Measurements from ENCODE around the gene CCDC187. TPM values are rescaled to one million over a fixed set of nuclear protein-coding genes. Genes with fewer than 3 reads are reported as not detected.
A peak's percentile ranks its signal among the peaks of the same experiment; 100 is the strongest.

Gene CCDC187
- total and polyA plus RNA-seq, 5 donors = not detected

DNA sequence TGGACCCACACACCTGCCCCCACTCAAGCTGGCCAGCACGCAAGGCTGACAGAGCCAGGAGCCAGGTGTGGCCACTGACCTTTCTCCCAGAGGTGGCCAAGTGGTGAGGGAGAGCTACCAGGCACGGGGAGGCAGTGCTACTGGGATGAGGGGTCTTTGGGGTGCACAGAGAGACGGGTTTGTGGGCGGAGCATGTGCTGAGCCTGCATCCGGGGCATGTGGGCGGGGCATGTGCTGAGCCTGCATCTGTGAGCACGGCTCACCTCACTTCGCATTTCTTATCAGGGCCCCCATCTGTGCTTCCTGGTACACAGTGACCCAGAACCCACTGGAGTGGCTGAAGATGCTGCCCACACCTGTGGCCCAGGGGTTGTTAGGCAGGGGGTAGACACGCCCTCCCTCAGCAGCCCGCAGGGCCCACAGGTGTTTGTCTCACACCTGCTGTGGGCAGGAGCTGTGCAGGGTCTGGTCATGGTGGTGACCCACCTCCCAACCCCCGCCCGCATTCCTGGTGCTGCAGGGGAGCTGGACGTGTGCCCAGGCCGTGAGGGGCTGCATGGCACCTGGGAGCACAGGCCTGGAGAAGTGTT lies 21.5 kb downstream of the CCDC187 start:
- Histone ChIP-seq H3K27ac (ENCODE audit: low read length) (no peak overlapping the region), H3K9me3 (ENCODE audit: control insufficient read depth, low read length) (no peaks in the 10 kb centered on the region), H3K4me3 (ENCODE audit: low read length) (no peak overlapping the region), H3K4me1 (ENCODE audit: control insufficient read depth, insufficient read depth, low read length) (no peaks in the 10 kb centered on the region), H3K27me3 (ENCODE audit: control insufficient read depth, insufficient read depth) (no peaks in the 10 kb centered on the region)
- intact Hi-C loops (cut with DNase I) = loop anchor here in 2 of 4 donors (5.0 to 10.0 kb wide), 3 partner anchors 108 to 318 kb away; partner anchors contain the start of gene UBAC1 (in 1 of the 2)
- DNase-seq (peak in 1 of 3 donors; percentile 60), ATAC-seq (no peak)
- WGBS = 64% methylated on average over 14 of the region's 14 CpGs

- DNase-seq (no peak), ATAC-seq (no peak)
- Histone ChIP-seq H3K4me3 (ENCODE audit: low read length) (no peak overlapping the region), H3K9me3 (ENCODE audit: control insufficient read depth, low read length) (no peaks in the 10 kb centered on the region), H3K27ac (ENCODE audit: low read length) (no peak overlapping the region), H3K4me1 (ENCODE audit: control insufficient read depth, insufficient read depth, low read length) (no peaks in the 10 kb centered on the region), H3K27me3 (ENCODE audit: control insufficient read depth, insufficient read depth) (no peaks in the 10 kb centered on the region)
- 82% methylated on average over 39 of the region's 39 CpGs for WGBS
- intact Hi-C loops (cut with DNase I) = loop anchor here in 2 of 4 donors (5.0 to 10.0 kb wide), 3 partner anchors 107 to 317 kb away; partner anchors contain the start of gene UBAC1 (in 1 of the 2)
Measured at GRCh38 chr9:136281421-136282271, 22.2 kb downstream of the CCDC187 start.

- H3K27me3 ChIP-seq (ENCODE audit: control insufficient read depth, insufficient read depth) = no peaks in the 10 kb centered on the region
- ATAC-seq (no peak), DNase-seq (no peak)
- no peaks in the 10 kb centered on the region for H3K9me3 ChIP-seq (ENCODE audit: control insufficient read depth, low read length)
- 84% methylated on average over 16 of the region's 16 CpGs for WGBS
- H3K4me1 ChIP-seq (ENCODE audit: control insufficient read depth, insufficient read depth, low read length) = no peaks in the 10 kb centered on the region
- H3K4me3 ChIP-seq (ENCODE audit: low read length) = no peak overlapping the region
- H3K27ac ChIP-seq (ENCODE audit: low read length) = no peak overlapping the region
- intact Hi-C loops (cut with DNase I) = loop anchor here in 2 of 4 donors (5.0 to 10.0 kb wide), 3 partner anchors 106 to 316 kb away; partner anchors contain the start of gene UBAC1 (in 1 of the 2)
Measured at GRCh38 chr9:136280535-136281315, 23.2 kb downstream of the CCDC187 start.

DNA sequence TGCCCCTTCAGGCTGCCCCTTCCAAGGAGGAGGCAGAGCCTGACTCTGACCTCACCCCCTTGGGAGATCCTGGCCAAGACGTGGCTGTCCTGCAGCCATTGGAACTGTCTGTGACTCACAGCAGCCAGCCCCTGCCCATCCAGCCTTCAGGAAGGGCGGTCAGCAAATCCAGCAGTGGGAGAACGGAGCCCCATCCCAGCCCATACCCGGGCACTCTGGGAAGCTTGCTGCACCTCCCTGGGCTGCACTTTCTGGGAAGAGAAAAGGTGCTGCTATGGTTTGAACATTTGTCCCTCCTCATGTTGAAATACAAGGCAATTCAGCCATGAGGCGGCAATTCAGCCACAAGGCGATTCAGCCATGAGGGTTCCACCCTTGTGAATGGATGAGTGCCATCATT lies 24.4 kb downstream of the CCDC187 start:
- H3K27me3 ChIP-seq (ENCODE audit: control insufficient read depth, insufficient read depth) = no peaks in the 10 kb centered on the region
- H3K9me3 ChIP-seq (ENCODE audit: control insufficient read depth, low read length) = no peaks in the 10 kb centered on the region
- no peaks in the 10 kb centered on the region for H3K4me1 ChIP-seq (ENCODE audit: control insufficient read depth, insufficient read depth, low read length)
- WGBS = 76% methylated on average over 6 of the region's 6 CpGs
- no peak overlapping the region for H3K27ac ChIP-seq (ENCODE audit: low read length)
- intact Hi-C loops (cut with DNase I) = no loop called here
- H3K4me3 ChIP-seq (ENCODE audit: low read length) = no peak overlapping the region
- DNase-seq (no peak), ATAC-seq (no peak)

- H3K27ac ChIP-seq (ENCODE audit: low read length) = no peak overlapping the region
- no peaks in the 10 kb centered on the region for H3K27me3 ChIP-seq (ENCODE audit: control insufficient read depth, insufficient read depth)
- DNase-seq = no peak
- WGBS = 85% methylated on average over 1 of the region's 1 CpG
- no peak for ATAC-seq
- no peaks in the 10 kb centered on the region for H3K9me3 ChIP-seq (ENCODE audit: control insufficient read depth, low read length)
- H3K4me1 ChIP-seq (ENCODE audit: control insufficient read depth, insufficient read depth, low read length) = no peaks in the 10 kb centered on the region
- no peak overlapping the region for H3K4me3 ChIP-seq (ENCODE audit: low read length)
- intact Hi-C loops (cut with DNase I) = no loop called here
Measured at GRCh38 chr9:136278894-136279293, 25.0 kb downstream of the CCDC187 start.

DNA sequence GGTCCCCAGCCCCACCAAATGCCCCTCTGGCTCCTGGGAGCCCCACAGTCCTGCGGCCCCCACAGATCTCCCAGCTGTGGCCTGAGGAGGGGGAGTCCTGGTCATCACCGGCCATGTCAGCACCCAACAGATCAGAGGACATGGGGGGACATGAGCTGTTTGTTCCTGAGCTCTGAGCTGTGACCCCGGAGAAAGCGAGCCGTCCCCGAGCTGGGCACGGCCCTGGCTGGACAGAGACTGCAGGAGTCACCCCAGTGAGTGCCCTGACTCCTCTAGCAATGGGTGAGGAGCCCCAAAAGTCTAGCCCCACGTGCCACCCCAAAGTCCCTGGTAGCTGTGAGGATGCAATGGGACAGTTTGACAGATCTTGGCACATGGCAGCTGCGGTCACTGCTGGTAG lies 25.7 kb downstream of the CCDC187 start:
- Histone ChIP-seq H3K4me1 (ENCODE audit: control insufficient read depth, insufficient read depth, low read length) (no peaks in the 10 kb centered on the region), H3K27me3 (ENCODE audit: control insufficient read depth, insufficient read depth) (no peaks in the 10 kb centered on the region), H3K27ac (ENCODE audit: low read length) (no peak overlapping the region), H3K4me3 (ENCODE audit: low read length) (no peak overlapping the region), H3K9me3 (ENCODE audit: control insufficient read depth, low read length) (no peaks in the 10 kb centered on the region)
- 81% methylated on average over 9 of the region's 9 CpGs for WGBS
- ATAC-seq (no peak), DNase-seq (no peak)
- intact Hi-C loops (cut with DNase I) = no loop called here

GRCh38 chr9:136277746-136278145 lies 26.1 kb downstream of the CCDC187 start:
- no peaks in the 10 kb centered on the region for H3K27me3 ChIP-seq (ENCODE audit: control insufficient read depth, insufficient read depth)
- intact Hi-C loops (cut with DNase I) = no loop called here

GRCh38 chr9:136276716-136277115 lies 27.2 kb downstream of the CCDC187 start:
- 79% methylated on average over 11 of the region's 11 CpGs for WGBS
- ATAC-seq (no peak), DNase-seq (no peak)
- no peaks in the 10 kb centered on the region for H3K9me3 ChIP-seq (ENCODE audit: control insufficient read depth, low read length)
- no peak overlapping the region for H3K27ac ChIP-seq (ENCODE audit: low read length)
- intact Hi-C loops (cut with DNase I) = no loop called here
- H3K4me1 ChIP-seq (ENCODE audit: control insufficient read depth, insufficient read depth, low read length) = no peaks in the 10 kb centered on the region
- no peaks in the 10 kb centered on the region for H3K27me3 ChIP-seq (ENCODE audit: control insufficient read depth, insufficient read depth)
- no peak overlapping the region for H3K4me3 ChIP-seq (ENCODE audit: low read length)

More at GRCh38 chr9:136277746-136278145, 26.1 kb downstream of the CCDC187 start:
- DNase-seq = no peak
- H3K4me3 ChIP-seq (ENCODE audit: low read length) = no peak overlapping the region
- H3K9me3 ChIP-seq (ENCODE audit: control insufficient read depth, low read length) = no peaks in the 10 kb centered on the region
- ATAC-seq = no peak
- H3K27ac ChIP-seq (ENCODE audit: low read length) = no peak overlapping the region
- no peaks in the 10 kb centered on the region for H3K4me1 ChIP-seq (ENCODE audit: control insufficient read depth, insufficient read depth, low read length)
- WGBS = 87% methylated on average over 14 of the region's 14 CpGs

DNA sequence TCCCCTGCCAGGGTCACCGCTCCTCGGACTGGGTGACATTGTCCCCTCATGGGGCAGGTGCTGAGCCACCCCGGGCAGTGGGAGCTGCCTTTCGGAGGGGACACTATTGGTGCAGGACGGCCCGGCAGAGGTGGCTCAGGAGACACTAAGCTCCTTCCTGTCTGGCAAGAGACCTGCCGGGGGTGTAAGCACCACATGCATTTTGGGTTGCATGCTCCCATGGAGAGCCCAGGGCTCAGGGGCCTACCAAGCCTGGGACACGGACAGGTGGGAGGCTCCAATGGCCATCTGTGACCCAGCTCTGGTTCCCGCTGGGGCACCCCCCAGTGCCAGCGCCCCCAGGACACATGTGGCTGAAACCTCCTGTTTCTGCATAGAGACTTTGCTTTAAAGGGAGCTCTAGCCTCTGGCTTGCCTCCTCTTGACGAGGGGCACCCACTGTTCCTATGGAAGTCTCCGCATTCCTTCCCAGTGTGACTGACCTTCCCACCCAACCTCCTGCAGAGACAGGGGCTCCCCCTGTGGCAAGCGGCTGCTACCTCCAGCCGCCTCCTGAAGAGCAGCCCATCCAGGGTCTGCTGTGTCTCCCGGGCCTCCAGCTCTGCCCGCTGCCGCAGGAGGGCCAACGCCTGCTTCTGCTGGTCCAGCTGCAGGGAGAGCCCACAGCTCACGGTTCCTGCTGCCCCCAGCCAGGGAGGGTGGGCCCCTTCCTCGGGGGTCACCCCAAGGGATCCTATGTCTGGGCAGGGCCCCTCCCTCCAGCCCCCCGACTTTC lies 28.1 kb downstream of the CCDC187 start:
- no peak for DNase-seq
- Histone ChIP-seq H3K27me3 (ENCODE audit: control insufficient read depth, insufficient read depth) (no peaks in the 10 kb centered on the region), H3K4me3 (ENCODE audit: low read length) (no peak overlapping the region), H3K27ac (ENCODE audit: low read length) (no peak overlapping the region), H3K9me3 (ENCODE audit: control insufficient read depth, low read length) (no peaks in the 10 kb centered on the region), H3K4me1 (ENCODE audit: control insufficient read depth, insufficient read depth, low read length) (no peaks in the 10 kb centered on the region)
- no peak for ATAC-seq
- intact Hi-C loops (cut with DNase I) = no loop called here
- WGBS = 56% methylated on average over 21 of the region's 21 CpGs

DNA sequence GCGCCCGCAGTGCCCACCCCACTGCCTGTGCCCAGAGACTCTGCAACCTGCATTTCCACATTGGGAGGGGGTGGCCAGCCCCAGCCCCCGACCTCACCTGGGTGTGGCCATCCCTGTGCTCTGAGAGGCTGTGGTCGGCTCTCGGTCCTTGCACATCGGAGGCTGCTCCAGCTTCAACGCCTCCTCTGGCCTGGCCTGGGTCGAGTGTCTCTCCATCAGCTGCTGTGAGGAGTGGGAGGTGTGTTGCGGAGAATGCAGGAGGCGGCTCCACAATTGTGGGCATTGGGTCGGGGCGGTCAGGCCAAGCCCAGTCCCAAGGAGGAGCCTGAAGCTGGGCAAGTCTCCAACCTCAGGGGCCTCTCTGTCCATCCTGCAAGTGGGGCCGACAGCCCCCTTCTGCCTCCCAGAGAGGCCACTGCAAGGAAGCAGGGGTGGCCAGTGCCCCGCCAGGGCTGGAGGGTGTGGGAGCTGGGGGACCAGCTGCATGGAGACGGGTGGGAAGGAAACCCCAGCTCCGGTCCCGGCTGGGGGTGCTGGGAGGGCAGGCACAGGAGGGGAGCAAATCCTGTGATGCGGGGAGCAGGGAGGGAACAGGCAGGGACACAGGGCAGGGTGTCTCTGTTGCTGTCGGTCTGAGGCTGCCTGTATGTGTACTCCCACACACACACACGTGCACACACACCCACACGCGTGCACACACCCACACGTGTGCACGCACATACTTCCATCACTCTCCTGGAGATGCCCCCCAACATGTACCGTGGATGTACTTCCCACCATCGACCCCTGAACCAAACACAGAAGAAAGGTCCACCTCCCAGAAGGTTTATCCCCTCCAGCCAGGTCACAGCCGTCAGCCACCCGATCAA lies 28.9 kb downstream of the CCDC187 start:
- WGBS = 66% methylated on average over 28 of the region's 28 CpGs
- Histone ChIP-seq H3K4me1 (ENCODE audit: control insufficient read depth, insufficient read depth, low read length) (no peaks in the 10 kb centered on the region), H3K4me3 (ENCODE audit: low read length) (no peak overlapping the region), H3K9me3 (ENCODE audit: control insufficient read depth, low read length) (no peaks in the 10 kb centered on the region), H3K27ac (ENCODE audit: low read length) (no peak overlapping the region), H3K27me3 (ENCODE audit: control insufficient read depth, insufficient read depth) (no peaks in the 10 kb centered on the region)
- ATAC-seq (no peak), DNase-seq (no peak)
- intact Hi-C loops (cut with DNase I) = no loop called here
